Spleen (tissue), 7 donors: ENCODE results near the gene ZNF785.

Experiments
- CTCF ChIP-seq, 11 experiments: fragments of 200-600 bp in 7 of 11; fragments of 450-650 bp in 4 of 11; sonication (generic) in 4 of 11; IDR thresholded peaks in 8 of 11; conservative IDR thresholded peaks in 3 of 11; 1 replicate in 7 of 11; 2 replicates in 4 of 11; pipeline versions ENCODE4 v1.4.0 to v1.8.0; 2016 to 2021; ENCODE audit warnings: antibody characterized with exemption in 11 of 11, inconsistent platforms in 4 of 11, mild to moderate bottlenecking in 1 of 11
- POLR2A ChIP-seq, 3 donors: fragments of 450-650 bp; IDR thresholded peaks; one replicate each; pipeline ENCODE4 v1.5.1; 2017; ENCODE audit warnings: antibody characterized with exemption in 3 of 3, mild to moderate bottlenecking in 1 of 3
- donor health status: DM: no; HTN: no; CAD: no; lungs with moderate emphysema.
- donor health status: DM: no; HTN: no; CAD: no.
- donor health status: DM: no; HTN: no; CAD: no.

- TF ChIP-seq CTCF (IDR thresholded peaks at IDR 0.05 in 8 of 11, conservative IDR thresholded peaks at IDR 0.05 in 3 of 11) (peak; percentile 23 to 80 (median 67)), POLR2A (IDR thresholded peaks at IDR 0.05) (no peak)
Measured at GRCh38 chr16:30535777-30536190, 49.7 kb downstream of the ZNF785 start.
